ENCODE data around the gene PUS10. TPM values are rescaled to one million over a fixed set of nuclear protein-coding genes. Genes with fewer than 3 reads are reported as not detected.

PUS10 gene
- total and polyA plus RNA-seq, 2 of the 8 experiments (the other 6 are each of a cell fraction or from before 2014, with no cell fraction given) = 1.3 to 3.1 TPM

GRCh38 chr2:60979231-60979630, 38.8 kb downstream of the PUS10 start:
- H4K5ac ChIP-seq (ENCODE audit: insufficient read length, low read depth, low read length) = no peak overlapping the region
- peaks cover 0 to 1% of the 10 kb centered on the region in 2 experiments for H4K20me1 ChIP-seq (replicated peaks in 1 of 2; ENCODE audit: control insufficient read depth in 1 of 2, insufficient read depth in 2 of 2, low read length in 2 of 2)
- H3K79me2 ChIP-seq (ENCODE audit: control insufficient read depth in 1 of 2, insufficient read depth in 2 of 2, low read length in 2 of 2) = no peaks in the 10 kb centered on the region
- no peak overlapping the region for H2BK15ac ChIP-seq (ENCODE audit: low read length)
- H4K8ac ChIP-seq (ENCODE audit: extremely low read depth, insufficient read depth, low read length) = no peak overlapping the region
- H3K4me2 ChIP-seq (ENCODE audit: insufficient read depth in 1 of 2, low read depth in 2 of 2, low read length in 2 of 2) = no peak overlapping the region
- DNase-seq (ENCODE audit: low read depth in 1 of 2, low spot score in 2 of 2) (no peak), FAIRE-seq (no peak)
- H3K23me2 ChIP-seq (ENCODE audit: low read depth, low read length) = no peaks in the 10 kb centered on the region
- no peak overlapping the region for H3K4ac ChIP-seq (replicated peaks; ENCODE audit: insufficient read length, low read depth, low read length)
- H2BK120ac ChIP-seq (replicated peaks; ENCODE audit: low read depth, low read length) = no peak overlapping the region
- ChIA-PET CTCF (ENCODE audit: partially characterized antibody) (no interaction called here), POLR2A (ENCODE audit: partially characterized antibody) (no interaction called here)
- H2BK20ac ChIP-seq (ENCODE audit: low read length) = no peak overlapping the region
- H3K79me1 ChIP-seq (ENCODE audit: low read depth, low read length) = no peaks in the 10 kb centered on the region
- no peak overlapping the region for H2BK5ac ChIP-seq (ENCODE audit: low read depth, low read length)
- H2AK5ac ChIP-seq (ENCODE audit: low read depth, low read length) = no peak overlapping the region
- no peak overlapping the region for H3K18ac ChIP-seq (ENCODE audit: extremely low read depth, low read length)
- H3K36me3 ChIP-seq (ENCODE audit: control insufficient read depth in 2 of 4, insufficient read depth in 4 of 4, low read length in 3 of 4) = no peaks in the 10 kb centered on the region
- H3K27ac ChIP-seq (ENCODE audit: low read depth, low read length) = no peak overlapping the region
- 87% methylated on average over 4 of the region's 4 CpGs; no CpG with 5 or more reads in 1 of the 2 experiments for WGBS, 2 experiments (ENCODE audit: extremely low coverage in 1 of 2, insufficient coverage in 1 of 2, insufficient read length in 1 of 2, insufficient replicate concordance in 2 of 2, low coverage in 1 of 2, low lambda C conversion rate in 2 of 2, missing lambda C conversion rate in 1 of 2)
- no peaks in the 10 kb centered on the region for H3K9me3 ChIP-seq (ENCODE audit: insufficient read depth in 2 of 2, low read depth in 1 of 2, low read length in 1 of 2)
- H4K91ac ChIP-seq (replicated peaks; ENCODE audit: insufficient read length, low read length) = no peak overlapping the region
- no peak overlapping the region for H3K9ac ChIP-seq (replicated peaks in 1 of 4; ENCODE audit: extremely low read depth in 1 of 4, low read depth in 3 of 4, low read length in 3 of 4)
- no peak overlapping the region for H3K56ac ChIP-seq (replicated peaks; ENCODE audit: insufficient read length, low read depth, low read length)
- no peak for TF ChIP-seq TAF7 (optimal IDR thresholded peaks at IDR 0.05; ENCODE audit: borderline replicate concordance, low read depth, low read length)
- no peak for TF ChIP-seq EGR1 (IDR thresholded peaks at IDR 0.05; ENCODE audit: borderline replicate concordance, low read depth, low read length)
- no peak for TF ChIP-seq SIRT6 (IDR thresholded peaks at IDR 0.05; ENCODE audit: low read length)
- no peak for TF ChIP-seq SP1 (IDR thresholded peaks at IDR 0.05; ENCODE audit: low read depth, low read length)
- no peak for TF ChIP-seq SRF (IDR thresholded peaks at IDR 0.05; ENCODE audit: low read depth, low read length)
- no peak for TF ChIP-seq BCL11A (IDR thresholded peaks at IDR 0.05; ENCODE audit: low read depth in 2 of 2, low read length in 2 of 2)
- no peak for TF ChIP-seq SP2 (IDR thresholded peaks at IDR 0.05; ENCODE audit: low read length)
- TF ChIP-seq TAF1 (IDR thresholded peaks at IDR 0.05; ENCODE audit: low read depth, low read length) = no peak
- no peak for TF ChIP-seq JUN (IDR thresholded peaks at IDR 0.05; ENCODE audit: low read depth, low read length)
- TF ChIP-seq TCF12 (IDR thresholded peaks at IDR 0.05; ENCODE audit: low read depth, low read length) = no peak
- no peaks in the 10 kb centered on the region for H3K4me1 ChIP-seq (replicated peaks in 1 of 4; ENCODE audit: control insufficient read depth in 3 of 4, insufficient read depth in 4 of 4, low read length in 3 of 4)
- H3K23ac ChIP-seq (ENCODE audit: insufficient read length) = no peak overlapping the region
- H3K4me3 ChIP-seq (ENCODE audit: extremely low read depth in 1 of 4, insufficient read depth in 2 of 4, low read depth in 3 of 4, low read length in 4 of 4) = no peak overlapping the region
- no peak overlapping the region for H2AFZ ChIP-seq (ENCODE audit: low read length)
- H3K14ac ChIP-seq (ENCODE audit: insufficient read length) = no peak overlapping the region
- H3K27me3 ChIP-seq (replicated peaks in 1 of 4; ENCODE audit: control insufficient read depth in 3 of 4, extremely low read depth in 1 of 4, insufficient read depth in 3 of 4, low read length in 3 of 4) = no peaks in the 10 kb centered on the region
- H2BK12ac ChIP-seq (ENCODE audit: low read depth, low read length) = no peak overlapping the region
